GM23248 (cell line): Measurements from ENCODE around the gene SYNE1.

ENCODE experiments used
- EZH2 ChIP-seq: fragments of 200-600 bp; sonication (generic); IDR thresholded peaks from 2 replicates; pipeline ENCODE4 v1.6.1; 2018; ENCODE audit warnings: antibody characterized with exemption, mild to moderate bottlenecking; ENCODE audit not compliant: insufficient read depth, poor library complexity, severe bottlenecking
- EZH2phosphoT487 ChIP-seq: fragments of 200-600 bp; sonication (generic); IDR thresholded peaks from 2 replicates; pipeline ENCODE4 v1.6.1; 2018; ENCODE audit warnings: antibody characterized with exemption, moderate library complexity, mild to moderate bottlenecking, low read depth; ENCODE audit not compliant: insufficient read depth

DNA sequence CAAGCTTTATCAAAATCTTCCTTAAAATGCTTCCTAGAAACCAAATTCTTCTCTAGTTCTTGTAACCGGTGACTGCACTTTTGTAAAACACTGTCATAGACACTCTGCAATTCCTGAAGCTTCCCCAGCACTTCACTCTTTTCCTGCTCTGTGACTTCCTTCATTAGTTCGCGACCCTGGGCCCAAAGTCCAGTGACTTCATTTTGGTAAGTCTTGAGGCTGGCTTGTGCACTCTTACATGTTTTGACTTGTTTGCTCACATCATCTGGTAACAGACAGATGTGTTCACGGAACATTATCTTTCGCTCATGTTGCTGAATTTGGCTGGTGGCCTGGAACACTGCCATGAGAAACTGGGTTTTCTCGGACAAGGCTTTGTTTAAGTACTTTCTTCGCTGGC lies 306.2 kb downstream of the SYNE1 start:
- TF ChIP-seq EZH2phosphoT487 (no peak), EZH2 (no peak)
